Tibial nerve (tissue), 4 donors: ENCODE data around the gene LONP2.

Experiments
- CTCF ChIP-seq, 5 experiments: fragments of 200-600 bp in 3 of 5; fragments of 450-650 bp in 2 of 5; sonication (generic) in 3 of 5; IDR thresholded peaks; one replicate each; pipeline ENCODE4 v1.5.1; 2016 to 2019; ENCODE audit warnings: antibody characterized with exemption in 5 of 5, mild to moderate bottlenecking in 3 of 5, moderate library complexity in 2 of 5
- EP300 ChIP-seq, 2 donors: sonication (generic); formaldehyde crosslinking; IDR thresholded peaks; one replicate each; pipeline ENCODE4 v1.6.1; 2017; ENCODE audit warnings: antibody characterized with exemption in 2 of 2, mild to moderate bottlenecking in 1 of 2
- POLR2A ChIP-seq, 2 donors: fragments of 450-650 bp; IDR thresholded peaks; one replicate each; pipeline ENCODE4 v1.6.1; 2017; ENCODE audit warnings: antibody characterized with exemption in 2 of 2, mild to moderate bottlenecking in 2 of 2, moderate library complexity in 2 of 2

- TF ChIP-seq CTCF (IDR thresholded peaks at IDR 0.05) (no peak), POLR2A (IDR thresholded peaks at IDR 0.05) (no peak), EP300 (IDR thresholded peaks at IDR 0.05) (no peak)
Measured at GRCh38 chr16:48358419-48358818, 114.3 kb downstream of the LONP2 start.
